Gastroesophageal sphincter (tissue), 3 donors: ENCODE data around the gene IL18BP.

Experiments
- EP300 ChIP-seq: sonication (generic); formaldehyde crosslinking; IDR thresholded peaks from one replicate; pipeline ENCODE4 v1.6.1; 2017; ENCODE audit warnings: antibody characterized with exemption, mild to moderate bottlenecking
- POLR2A ChIP-seq, 2 donors: fragments of 450-650 bp; IDR thresholded peaks; one replicate each; pipeline ENCODE4 v1.6.1; 2017; ENCODE audit warnings: antibody characterized with exemption in 2 of 2, mild to moderate bottlenecking in 2 of 2, moderate library complexity in 1 of 2
- POLR2AphosphoS5 ChIP-seq: sonication (generic); formaldehyde crosslinking; IDR thresholded peaks from one replicate; pipeline ENCODE4 v1.6.1; 2017; ENCODE audit warnings: antibody characterized with exemption
- TF ChIP-seq, protein P1 (sequence below), 4 experiments: fragments of 200-600 bp in 2 of 4; fragments of 450-650 bp in 2 of 4; sonication (generic) in 1 of 4; IDR thresholded peaks; one replicate each; pipeline ENCODE4 v1.5.1; 2017 to 2019; ENCODE audit warnings: antibody characterized with exemption in 4 of 4, mild to moderate bottlenecking in 2 of 4, moderate library complexity in 2 of 4

- TF ChIP-seq EP300 (no peak), POLR2A (IDR thresholded peaks at IDR 0.05) (no peak), POLR2AphosphoS5 (no peak)
- TF ChIP-seq, protein P1, sequence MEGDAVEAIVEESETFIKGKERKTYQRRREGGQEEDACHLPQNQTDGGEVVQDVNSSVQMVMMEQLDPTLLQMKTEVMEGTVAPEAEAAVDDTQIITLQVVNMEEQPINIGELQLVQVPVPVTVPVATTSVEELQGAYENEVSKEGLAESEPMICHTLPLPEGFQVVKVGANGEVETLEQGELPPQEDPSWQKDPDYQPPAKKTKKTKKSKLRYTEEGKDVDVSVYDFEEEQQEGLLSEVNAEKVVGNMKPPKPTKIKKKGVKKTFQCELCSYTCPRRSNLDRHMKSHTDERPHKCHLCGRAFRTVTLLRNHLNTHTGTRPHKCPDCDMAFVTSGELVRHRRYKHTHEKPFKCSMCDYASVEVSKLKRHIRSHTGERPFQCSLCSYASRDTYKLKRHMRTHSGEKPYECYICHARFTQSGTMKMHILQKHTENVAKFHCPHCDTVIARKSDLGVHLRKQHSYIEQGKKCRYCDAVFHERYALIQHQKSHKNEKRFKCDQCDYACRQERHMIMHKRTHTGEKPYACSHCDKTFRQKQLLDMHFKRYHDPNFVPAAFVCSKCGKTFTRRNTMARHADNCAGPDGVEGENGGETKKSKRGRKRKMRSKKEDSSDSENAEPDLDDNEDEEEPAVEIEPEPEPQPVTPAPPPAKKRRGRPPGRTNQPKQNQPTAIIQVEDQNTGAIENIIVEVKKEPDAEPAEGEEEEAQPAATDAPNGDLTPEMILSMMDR (IDR thresholded peaks at IDR 0.05): no peak
Measured at GRCh38 chr11:71963468-71963867, 35.2 kb upstream of the IL18BP start.
